Left lung (tissue), 10 donors: Measurements from ENCODE around the gene PBRM1. TPM values are rescaled to one million over a fixed set of nuclear protein-coding genes. Genes with fewer than 3 reads are reported as not detected.

Source experiments
- ATAC-seq: fragments of 200-7000 bp; cut with Tn5 transposase; one replicate; pipeline ENCODE4 v1.9.1; 2020; ENCODE audit warnings: moderate library complexity
- DNase-seq, 4 donors: peaks; one replicate each; pipeline ENCODE4 v3.0.0-alpha.2; 2013 to 2020
- H3K27ac ChIP-seq, 2 donors: fragments of 200-600 bp; sonication (generic) in 1 of 2; one replicate each; pipeline versions ENCODE4 v1.5.0 to v1.8.0; 2020 to 2021
- H3K27me3 ChIP-seq, 2 donors: fragments of 200-600 bp; sonication (generic) in 1 of 2; one replicate each; pipeline versions ENCODE4 v1.5.0 to v1.8.0; 2020 to 2021
- H3K36me3 ChIP-seq, 2 donors: fragments of 200-600 bp; sonication (generic) in 1 of 2; one replicate each; pipeline versions ENCODE4 v1.5.0 to v1.8.0; 2020 to 2021
- H3K4me1 ChIP-seq, 2 donors: fragments of 200-600 bp; one replicate each; pipeline ENCODE4 v1.8.0; 2021
- H3K4me3 ChIP-seq, 2 donors: fragments of 200-600 bp; sonication (generic) in 1 of 2; one replicate each; pipeline versions ENCODE4 v1.5.0 to v1.8.0; 2020 to 2021; ENCODE audit warnings: mild to moderate bottlenecking in 1 of 2
- H3K9me3 ChIP-seq, 2 donors: fragments of 200-600 bp; sonication (generic) in 1 of 2; one replicate each; pipeline versions ENCODE4 v1.5.0 to v1.8.0; 2020 to 2021
- CTCF ChIP-seq, 2 donors: fragments of 200-600 bp; sonication (generic) in 1 of 2; IDR thresholded peaks; one replicate each; pipeline versions ENCODE4 v1.5.0 to v1.8.0; 2021; ENCODE audit warnings: antibody characterized with exemption in 2 of 2
- intact Hi-C, 2 donors: fragments of 100-400 bp; cut with DNase I; formaldehyde crosslinking; loops; one replicate each; pipeline versions ENCODE4 v1.11.2 to v1.14.2; 2022
- polyA plus RNA-seq, 6 donors: library from polyadenylated mRNA; unstranded; fragments of 120-200 nt; gene quantifications; one replicate each; pipeline ENCODE4 v1.2.1, GENCODE V29; 2013; ENCODE audit not compliant: insufficient read length in 6 of 6
- total RNA-seq, 2 donors: library from RNA; stranded (reverse); fragmentation: NEBNext Ultra II Directional; extraction: Animal tissue kit (Norgen Biotek cat#: 25700); gene quantifications; one replicate each; pipeline ENCODE4 v1.2.1, GENCODE V29; 2021
- donor health status: DM: no; HTN: yes; CAD: no.
- donor health status: DM: no; HTN: no; CAD: no.

The PBRM1 gene
- total and polyA plus RNA-seq, 8 donors = 62.2 to 79.8 (median 65.8) TPM

GRCh38 chr3:52537726-52538421, 147.8 kb downstream of the PBRM1 start:
- intact Hi-C loops = loop anchor here in 1 of 2 donors (10.0 kb wide), 1 partner anchor 73 kb away; no protein-coding TSS in a partner anchor
- DNase-seq (no peak), ATAC-seq (no peak)
- H3K36me3 ChIP-seq = peaks cover 0 to 21% of the 10 kb centered on the region in 2 donors
- peaks cover 15 to 67% of the 10 kb centered on the region in 2 donors for H3K4me1 ChIP-seq
- no peaks in the 10 kb centered on the region for H3K9me3 ChIP-seq
- TF ChIP-seq CTCF (IDR thresholded peaks at IDR 0.05) = no peak
- peak overlapping the region; percentile 71 to 80 for H3K4me3 ChIP-seq
- H3K27ac ChIP-seq = peak overlapping the region in 1 of 2 donors; percentile 88
- peaks cover 0 to 21% of the 10 kb centered on the region in 2 donors for H3K27me3 ChIP-seq

GRCh38 chr3:52537165-52537620, 148.5 kb downstream of the PBRM1 start:
- no peak for TF ChIP-seq CTCF (IDR thresholded peaks at IDR 0.05)
- intact Hi-C loops = loop anchor here in 1 of 2 donors (10.0 kb wide), 1 partner anchor 72 kb away; no protein-coding TSS in a partner anchor
- ATAC-seq (no peak), DNase-seq (no peak)
- Histone ChIP-seq H3K4me1 (peaks cover 21 to 74% of the 10 kb centered on the region in 2 donors), H3K9me3 (no peaks in the 10 kb centered on the region), H3K27ac (peak overlapping the region; percentile 88 to 89), H3K36me3 (peaks cover 0 to 20% of the 10 kb centered on the region in 2 donors), H3K27me3 (peaks cover 0 to 28% of the 10 kb centered on the region in 2 donors), H3K4me3 (peak overlapping the region; percentile 71 to 80)

- Histone ChIP-seq H3K9me3 (no peaks in the 10 kb centered on the region), H3K27ac (peak within 1 kb of the TSS; percentile 88 to 89), H3K27me3 (peaks cover 0 to 31% of the 10 kb centered on the region in 2 donors), H3K4me1 (peaks cover 21 to 81% of the 10 kb centered on the region in 2 donors), H3K36me3 (peaks cover 0 to 13% of the 10 kb centered on the region in 2 donors), H3K4me3 (peak within 1 kb of the TSS; percentile 71 to 80)
- peak; percentile 92 for ATAC-seq
- TF ChIP-seq CTCF (IDR thresholded peaks at IDR 0.05) = no peak
- peak; percentile 96 to 99 (median 99) for DNase-seq
- intact Hi-C loops = loop anchor here in 1 of 2 donors (10.0 kb wide), 1 partner anchor 72 kb away; no protein-coding TSS in a partner anchor
These were observed 149.1 kb downstream of the PBRM1 start, which contains the start of gene UQCC5 for GRCh38 chr3:52536369-52537164. UQCC5 (plus strand) TSS chr3:52536605; CDS start chr3:52536756, 151 bp downstream.

- no peak for TF ChIP-seq CTCF (IDR thresholded peaks at IDR 0.05)
- intact Hi-C loops = loop anchor here in 1 of 2 donors (10.0 kb wide), 1 partner anchor 71 kb away; no protein-coding TSS in a partner anchor
- ATAC-seq (no peak), DNase-seq (no peak)
- H3K4me3 ChIP-seq = peak overlapping the region in 1 of 2 donors; percentile 80
- H3K4me1 ChIP-seq = peaks cover 21 to 86% of the 10 kb centered on the region in 2 donors
- no peaks in the 10 kb centered on the region for H3K9me3 ChIP-seq
- peaks cover 0 to 8% of the 10 kb centered on the region in 2 donors for H3K36me3 ChIP-seq
- H3K27me3 ChIP-seq = peaks cover 0 to 31% of the 10 kb centered on the region in 2 donors
- H3K27ac ChIP-seq = peak overlapping the region; percentile 15 to 89
These were observed 149.7 kb downstream of the PBRM1 start for GRCh38 chr3:52536112-52536368.
